GM18508 (cell line): Measurements from ENCODE around the gene UNC5B.

Experiments used
- ATAC-seq: cut with Tn5 transposase; IDR thresholded peaks from one replicate; pipeline ENCODE4 v1.9.1; 2021; ENCODE audit warnings: moderate number of reproducible peaks; ENCODE audit not compliant: insufficient read depth, unreplicated experiment

Gene UNC5B

DNA sequence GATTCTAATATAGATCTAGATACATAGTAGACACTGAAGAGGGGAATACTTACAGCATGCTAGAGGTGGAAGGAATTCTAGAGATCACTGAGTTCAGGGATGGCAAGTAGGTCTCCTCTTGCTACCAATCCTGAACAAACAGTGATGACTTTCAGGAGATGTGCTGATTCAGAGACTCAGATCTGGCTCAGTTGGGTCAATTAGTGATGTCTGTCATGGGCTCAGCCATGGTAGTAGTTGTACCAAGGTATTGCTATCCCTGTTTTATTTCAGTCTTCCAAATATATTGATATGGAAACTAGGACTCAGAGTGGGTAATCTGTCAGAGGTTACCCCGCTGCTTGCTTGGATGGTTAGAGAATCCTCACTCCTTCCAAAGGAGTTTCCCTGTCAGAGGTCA is 38.5 kb downstream of the UNC5B start:
- no peak for ATAC-seq

DNA sequence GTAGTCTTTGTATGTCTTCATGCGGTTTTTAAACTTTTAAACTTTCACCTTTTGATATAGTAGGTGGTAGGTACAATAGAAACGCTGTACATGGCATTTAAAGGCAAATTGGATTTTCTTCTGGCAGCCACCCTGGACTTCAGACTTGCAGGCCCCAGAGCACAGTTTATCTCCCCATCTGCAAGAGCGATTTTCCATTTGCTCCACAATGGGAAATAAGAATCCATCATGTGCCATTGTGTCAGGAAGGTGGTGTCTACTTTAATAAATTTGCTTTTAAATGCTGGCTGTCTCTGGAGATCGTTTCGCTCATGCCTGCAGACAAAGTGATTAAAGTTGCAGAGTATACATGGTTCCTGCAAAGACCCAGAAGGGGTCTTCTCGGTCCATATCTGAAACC is 38.9 kb downstream of the UNC5B start:
- ATAC-seq: no peak

DNA sequence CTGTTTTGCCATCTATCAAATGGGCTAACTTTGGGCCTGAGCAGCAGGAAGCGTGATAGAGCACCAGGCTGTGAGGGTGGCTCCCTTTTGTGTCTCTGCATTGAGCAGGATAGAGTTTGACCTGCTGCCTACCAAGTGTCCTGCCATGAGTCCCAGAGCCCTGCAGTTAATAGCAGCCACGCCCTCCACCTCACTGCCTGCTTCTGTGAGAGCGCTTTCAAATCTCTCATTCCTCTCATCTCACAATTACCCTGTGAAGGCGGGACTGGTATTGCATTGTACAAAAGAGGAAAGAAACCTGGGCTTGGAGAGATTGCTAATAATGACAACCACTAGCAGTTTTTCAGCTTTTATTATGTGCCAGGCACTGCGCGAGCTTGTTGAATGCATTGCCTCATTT is 39.9 kb downstream of the UNC5B start:
- no peak for ATAC-seq

DNA sequence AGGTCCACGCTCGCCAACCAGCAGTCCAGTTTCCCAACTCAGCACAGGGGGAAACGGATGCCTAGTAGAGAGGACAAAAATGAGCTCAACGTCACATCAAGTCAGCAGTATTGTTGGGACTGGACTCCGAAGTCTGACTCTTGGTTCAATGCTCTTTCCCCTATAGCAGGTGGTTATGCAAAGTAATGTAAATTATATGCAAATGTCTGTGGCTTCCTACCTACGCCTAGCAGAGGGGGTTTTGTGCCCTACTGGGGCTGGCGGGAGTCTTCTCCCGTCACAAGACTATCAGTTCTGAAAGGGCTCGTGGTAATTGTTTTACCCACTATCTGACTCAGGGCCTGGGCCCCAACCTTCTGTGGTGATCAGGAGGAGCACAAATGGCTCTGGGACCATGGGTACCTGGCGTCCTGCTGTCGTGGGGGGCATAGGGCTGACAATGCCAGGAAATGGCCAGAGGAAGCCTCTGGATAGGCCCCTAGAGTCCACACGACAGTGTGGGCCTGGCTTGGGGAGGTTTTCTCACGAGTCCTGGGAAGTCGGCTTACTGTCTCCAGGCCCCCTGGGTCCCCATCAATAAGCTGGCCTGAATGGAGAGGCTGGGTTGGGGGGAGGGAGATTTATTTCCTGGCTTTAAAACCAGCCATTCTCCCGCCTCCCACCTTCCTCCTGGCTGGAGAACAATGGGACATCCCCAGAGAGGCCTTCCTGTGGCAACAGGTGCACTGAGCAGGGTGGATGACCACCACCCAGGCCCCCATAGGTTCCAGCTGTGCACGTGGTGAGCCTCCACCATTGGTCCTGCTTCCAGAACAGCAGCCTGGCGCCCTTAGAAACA is 41.8 kb downstream of the UNC5B start:
- no peak for ATAC-seq

DNA sequence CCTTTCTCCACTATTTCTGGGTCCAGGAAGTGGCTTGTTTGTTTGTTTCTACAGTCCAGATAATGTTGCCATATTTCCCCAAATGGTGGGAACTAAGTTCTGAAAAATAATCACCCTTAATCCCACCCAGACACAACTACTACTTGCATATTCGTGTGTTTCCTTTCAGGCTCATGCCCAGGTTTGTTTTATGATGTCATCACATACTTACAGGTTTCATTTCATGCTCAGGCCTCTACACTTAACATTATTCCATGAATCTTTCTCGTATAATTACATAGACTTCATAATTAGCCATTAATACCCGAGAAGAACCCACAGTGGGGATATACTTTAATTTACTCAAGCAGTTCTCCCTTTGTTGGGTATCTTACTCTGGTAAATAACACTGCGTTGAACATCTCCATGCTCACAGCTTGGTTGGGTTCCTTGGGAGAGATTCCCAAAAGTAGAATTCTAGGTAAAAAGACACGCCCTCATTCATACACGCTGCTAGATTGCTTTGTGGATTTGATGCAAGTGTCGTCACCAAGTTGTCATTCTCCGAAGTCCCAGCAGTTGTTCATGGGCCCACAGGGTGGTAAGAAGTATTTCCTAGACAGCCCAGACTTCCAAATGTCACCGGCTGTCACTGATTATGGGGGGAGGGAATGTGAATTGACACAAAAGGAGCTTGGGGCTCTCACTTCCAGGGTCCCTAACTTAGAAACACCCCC is 42.6 kb downstream of the UNC5B start:
- ATAC-seq: no peak

DNA sequence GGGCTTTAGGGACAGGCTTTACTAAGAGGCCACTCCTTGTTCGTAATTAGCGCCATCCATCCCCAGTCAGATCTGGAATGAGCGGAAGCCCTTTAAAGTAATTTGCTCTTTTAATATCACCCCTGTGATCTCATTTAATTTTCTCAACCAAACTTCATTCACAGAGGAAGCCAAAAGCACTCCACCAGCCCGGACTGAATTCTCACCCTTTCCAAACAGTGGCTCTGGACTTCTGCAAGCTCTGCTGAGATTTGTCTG is 43.1 kb downstream of the UNC5B start:
- no peak for ATAC-seq

DNA sequence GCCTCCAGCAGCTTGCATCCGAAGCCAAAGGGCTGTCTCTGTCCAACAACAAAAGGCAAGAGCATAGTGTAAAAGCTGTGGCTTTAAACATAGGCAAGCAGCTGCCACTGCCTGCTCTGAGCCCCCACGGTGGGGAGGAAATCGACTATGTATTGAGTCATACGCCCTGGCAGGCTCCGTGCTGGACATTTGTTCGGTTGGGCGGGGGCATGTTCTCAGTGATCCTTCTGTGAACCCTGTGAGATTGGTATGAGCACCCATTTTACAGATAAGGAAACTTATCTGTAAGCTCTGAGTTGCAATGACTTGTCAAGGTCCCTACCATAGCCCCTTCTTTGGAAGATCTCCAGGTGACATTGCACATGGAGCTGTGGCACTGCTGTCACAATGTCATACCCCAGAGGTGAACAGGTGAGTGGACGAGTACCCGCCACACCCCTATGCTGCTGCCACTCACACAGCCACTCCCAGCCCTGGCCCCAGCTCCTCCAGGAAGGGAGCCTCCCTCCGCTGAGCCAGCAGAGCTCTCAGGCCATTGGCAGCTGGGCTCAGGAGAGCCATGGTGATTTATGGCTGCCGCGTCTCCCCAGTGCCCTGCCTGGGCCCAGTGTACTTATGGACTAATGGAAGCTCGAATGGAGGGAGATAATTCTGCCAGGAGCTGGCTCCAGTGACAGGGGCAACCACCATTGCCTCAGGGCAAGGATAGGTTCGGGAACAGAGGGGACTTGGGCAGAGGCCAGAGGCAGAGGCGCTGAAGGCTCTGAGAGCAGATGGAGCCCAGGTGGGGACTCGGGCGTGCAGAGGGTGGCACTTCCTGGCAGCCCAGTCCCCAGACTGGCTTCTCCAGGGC is 43.7 kb downstream of the UNC5B start:
- ATAC-seq: no peak

DNA sequence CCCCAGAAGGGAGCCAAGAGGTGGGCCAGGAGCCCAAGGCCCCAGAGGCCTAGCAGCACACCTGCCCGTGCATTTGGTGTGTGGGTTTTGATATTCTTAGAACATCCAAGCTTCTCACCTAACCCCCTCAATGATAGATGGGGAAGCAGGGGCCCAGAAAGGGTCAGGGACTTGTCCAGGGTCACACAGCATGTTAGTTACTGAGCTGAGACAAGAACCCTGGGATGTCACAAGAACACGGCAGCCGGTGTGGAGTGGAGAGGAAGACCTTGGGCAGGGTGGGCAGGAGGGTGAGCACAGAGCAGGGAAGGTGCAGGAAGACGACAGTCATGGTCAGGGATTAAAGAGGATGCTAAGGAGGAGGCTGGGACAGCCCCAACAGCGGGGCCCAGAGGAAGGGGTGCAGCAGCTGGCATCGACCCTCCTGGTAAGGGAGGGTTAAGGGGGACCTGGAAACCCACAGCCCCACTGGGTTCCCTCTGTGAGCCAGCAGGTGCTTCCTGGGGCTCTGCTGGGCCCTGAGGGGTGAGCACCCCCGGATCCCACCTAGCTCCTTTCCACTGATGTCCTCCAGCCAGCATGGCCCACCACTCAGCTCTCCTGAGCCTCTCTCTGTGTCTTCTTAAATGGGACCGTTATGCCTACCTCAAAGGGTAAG is 44.4 kb downstream of the UNC5B start:
- ATAC-seq: no peak

DNA sequence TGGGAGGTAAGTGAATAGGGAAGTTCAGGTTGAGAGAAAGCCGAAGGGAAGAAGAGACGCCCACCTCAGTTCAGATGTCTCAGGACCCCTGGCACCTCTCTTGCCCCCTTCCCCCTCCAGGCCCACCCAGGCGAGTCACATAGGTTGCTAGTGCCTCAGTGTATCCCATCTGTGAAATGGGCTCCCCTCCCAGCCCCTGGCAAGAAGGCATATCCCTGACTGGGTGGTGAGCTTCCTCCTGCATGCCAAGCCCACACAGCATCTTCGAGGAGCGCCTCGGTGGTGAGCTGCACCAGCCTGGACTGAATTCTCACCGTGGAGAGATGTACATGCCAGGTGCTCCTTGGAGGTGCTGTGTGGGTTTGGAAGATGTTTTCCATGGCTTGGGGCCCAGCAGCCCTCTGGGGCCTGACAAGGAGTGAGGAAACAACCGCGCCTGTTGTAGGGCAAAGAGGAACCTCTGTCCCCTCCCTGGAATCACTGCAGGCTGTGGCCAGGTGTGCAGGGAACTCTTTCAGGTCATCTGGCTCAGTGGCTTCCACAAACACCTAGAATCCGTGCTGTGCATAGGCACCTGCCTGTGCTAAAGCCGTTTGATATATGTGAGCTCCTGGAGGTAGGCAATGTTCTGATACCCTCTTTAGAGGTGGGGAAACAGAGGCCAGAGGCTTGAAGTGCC is 45.1 kb downstream of the UNC5B start:
- ATAC-seq: no peak

DNA sequence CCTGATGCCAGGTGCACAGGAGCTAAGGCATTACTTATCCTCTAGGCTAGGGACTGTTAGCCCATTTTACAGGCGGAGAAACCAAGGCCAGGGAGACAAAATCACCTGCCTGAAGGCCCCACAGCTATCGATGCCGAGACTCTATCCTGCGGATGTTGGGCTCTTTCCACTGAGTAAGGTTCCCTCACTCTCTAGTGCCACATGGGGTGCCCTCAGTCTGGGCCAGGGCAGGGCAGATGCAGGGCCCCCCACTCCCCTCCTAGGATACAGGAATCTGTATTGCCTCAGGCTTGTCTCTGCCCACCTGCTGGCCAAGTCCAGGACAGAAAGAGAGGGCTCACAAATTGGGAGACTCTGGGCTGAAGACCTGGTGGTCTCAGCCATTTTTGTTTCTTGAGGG is 45.7 kb downstream of the UNC5B start:
- ATAC-seq: no peak

DNA sequence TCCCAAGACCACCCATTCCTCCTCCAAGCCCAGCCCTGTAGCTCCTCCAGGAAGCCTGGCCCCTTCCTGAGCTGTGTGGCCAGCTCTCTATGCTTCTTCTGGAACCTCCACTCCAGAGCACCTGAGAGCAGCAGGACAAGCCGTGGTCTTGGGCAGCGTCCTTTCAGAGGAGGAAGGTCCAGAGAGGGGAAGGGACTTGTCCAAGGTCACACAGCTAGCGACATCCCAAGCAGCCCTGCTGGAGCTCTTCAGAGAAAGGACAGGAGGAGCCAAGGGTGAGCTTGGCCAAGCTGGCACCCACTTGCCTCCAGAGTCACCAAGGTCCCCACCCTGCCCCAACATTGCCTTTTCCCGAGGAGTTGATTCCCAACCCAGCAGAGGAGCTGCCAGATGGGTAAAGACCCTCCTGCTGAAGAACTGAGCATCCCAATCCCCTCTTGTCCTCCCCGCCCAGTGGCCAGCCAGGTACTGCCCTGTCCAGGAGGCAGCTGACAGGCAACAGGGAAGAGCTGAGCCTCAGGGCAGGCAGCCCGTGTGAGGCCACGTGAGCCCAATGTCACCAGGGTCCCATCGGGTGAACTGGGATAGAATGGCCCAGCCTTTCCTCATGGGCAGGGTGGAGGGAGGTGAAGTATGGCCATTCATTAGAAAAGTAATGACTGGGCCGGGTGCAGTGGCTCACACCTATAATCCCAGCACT is 46.2 kb downstream of the UNC5B start:
- ATAC-seq: no peak

DNA sequence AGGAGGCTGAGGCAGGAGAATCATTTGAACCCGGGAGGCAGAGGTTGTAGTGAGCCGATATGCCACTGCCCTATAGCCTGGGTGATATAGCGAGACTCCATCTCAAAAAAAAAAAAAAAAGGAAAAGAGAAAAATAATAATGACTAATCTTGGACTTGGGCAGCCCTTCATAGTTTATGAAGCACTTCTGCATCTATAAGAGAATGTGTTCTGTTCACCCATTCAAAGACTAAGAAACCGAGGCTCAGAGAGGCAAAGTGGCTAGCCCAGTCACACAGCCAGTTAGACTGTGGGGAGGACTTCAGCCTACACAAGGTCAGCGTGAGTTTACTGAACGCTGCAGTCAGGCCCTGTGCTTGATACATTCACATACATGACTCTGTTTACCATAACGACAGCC is 46.9 kb downstream of the UNC5B start:
- ATAC-seq: no peak

DNA sequence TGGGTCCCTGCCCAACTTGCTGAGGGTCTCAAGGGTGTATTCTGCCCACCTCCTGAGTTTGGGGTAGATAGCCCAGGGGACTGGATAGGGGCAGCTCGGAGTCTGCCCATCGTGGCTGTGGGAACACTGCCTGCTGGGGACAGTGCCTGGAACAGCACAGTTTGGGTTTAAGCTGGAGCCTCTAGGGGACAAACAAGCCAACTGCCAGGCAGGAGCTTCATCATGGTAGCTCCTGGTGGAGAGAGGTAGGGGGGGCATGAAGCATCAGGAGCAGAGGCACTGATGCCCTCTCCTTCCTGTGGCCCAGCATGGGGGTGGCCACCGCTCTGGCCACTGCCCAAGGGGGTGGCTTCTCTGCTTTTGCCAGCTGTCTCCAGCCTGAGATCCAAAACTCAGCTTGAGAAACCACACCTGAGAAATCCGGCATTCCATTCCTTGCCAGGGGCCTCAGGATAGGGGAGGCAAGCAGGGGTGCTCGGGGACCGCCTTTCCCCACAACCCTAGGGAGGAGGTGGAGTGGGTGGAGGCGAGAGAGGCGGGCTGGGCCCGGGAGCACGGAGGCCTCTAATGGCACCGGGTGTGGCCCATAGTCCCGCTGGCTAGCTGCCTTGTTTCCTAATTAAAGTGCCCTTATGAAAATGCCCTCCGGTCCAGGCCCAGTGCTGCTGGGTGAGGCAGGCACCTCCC is 47.6 kb downstream of the UNC5B start:
- no peak for ATAC-seq

DNA sequence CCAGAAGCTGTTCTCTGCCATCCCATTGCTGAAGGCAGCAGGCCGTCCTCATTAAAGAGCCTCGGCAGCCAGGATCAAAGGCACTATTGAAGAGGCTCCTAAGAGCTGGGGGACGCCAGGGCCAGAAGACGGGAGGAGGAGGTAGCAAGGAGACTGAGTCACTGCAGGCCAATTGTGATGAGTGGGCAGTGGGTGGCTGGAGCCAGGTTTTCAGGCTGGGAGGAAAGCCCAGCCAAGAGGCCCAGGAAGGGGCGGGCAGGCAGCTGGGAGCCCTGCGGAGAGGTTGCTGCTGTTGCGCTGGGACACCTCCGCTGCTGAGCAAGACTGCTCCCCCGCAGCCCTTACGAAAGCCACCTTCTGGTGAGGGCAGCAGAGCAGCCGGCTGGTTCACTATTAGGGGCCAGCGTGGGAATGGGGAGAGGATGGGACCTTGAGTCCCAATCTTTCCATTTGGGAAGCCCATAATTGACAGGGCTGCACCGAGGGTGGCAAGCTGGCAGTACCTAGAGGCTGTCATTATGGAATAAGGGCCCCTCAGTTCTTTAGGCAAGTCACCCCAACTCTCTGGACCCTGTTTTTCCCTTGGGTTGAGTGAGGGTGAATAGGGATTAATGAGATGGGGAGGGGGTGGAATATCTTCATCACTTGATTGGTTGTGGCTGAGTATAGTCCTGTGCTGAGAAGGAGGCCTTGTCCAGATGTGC is 48.4 kb downstream of the UNC5B start:
- ATAC-seq: no peak

DNA sequence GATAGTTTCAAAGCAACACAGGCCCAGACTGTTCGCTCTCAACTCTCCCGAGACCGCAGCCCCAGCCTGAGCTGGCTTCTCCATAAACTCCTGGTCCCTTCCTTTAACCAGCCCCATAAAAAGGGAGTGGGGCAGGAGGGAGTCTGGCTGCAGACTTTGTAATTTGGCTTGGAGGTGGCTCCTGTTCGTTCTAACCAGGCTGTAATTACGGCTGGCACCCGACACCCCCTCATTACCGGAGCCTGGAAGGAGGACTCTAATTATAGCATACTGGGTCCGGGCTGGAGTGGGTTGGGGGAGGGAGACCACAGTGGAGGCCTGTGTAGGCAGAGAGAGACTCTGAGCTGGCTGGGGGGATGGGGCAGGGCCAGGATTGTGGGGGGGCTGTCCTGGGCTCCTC is 49.7 kb downstream of the UNC5B start:
- ATAC-seq: no peak

DNA sequence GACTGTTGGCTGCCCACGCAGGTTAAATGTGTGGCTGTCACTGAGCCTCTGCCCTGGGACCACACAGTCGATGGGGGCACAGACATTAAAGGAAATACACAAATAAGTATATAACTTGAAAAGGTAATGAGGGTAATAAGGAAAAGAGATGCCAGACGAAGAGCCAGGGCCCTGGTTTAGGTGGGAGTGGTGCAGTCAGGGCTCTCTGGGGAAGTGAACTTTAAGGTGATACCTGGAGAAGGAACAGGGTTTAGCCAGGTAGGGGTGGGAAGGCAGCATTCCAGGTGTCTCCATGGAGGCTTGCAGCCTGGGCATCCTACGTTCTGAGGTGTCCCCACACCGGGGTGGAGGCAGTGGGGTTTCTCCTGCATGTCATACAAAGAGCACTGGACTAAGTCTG is 50.4 kb downstream of the UNC5B start:
- ATAC-seq: no peak

DNA sequence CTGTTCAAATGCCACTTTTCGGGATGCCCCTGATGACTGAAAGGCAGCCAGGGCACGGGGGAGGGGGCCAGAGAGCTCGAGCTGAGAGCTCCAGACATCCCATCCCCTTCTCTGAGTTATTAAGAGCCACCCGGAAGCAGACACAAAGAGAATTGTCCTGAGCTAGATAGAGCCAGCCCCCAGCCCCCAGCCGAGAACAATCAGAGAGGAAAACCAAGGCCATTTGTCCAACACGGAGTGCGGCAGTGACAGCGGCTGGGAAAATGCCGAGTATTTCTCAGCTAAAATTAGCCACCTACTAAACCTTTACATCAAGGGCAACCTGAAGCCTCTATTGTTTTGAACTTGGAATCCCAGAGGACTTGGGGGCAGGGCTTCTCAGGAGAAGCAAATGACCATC is 51.0 kb downstream of the UNC5B start:
- ATAC-seq: no peak

DNA sequence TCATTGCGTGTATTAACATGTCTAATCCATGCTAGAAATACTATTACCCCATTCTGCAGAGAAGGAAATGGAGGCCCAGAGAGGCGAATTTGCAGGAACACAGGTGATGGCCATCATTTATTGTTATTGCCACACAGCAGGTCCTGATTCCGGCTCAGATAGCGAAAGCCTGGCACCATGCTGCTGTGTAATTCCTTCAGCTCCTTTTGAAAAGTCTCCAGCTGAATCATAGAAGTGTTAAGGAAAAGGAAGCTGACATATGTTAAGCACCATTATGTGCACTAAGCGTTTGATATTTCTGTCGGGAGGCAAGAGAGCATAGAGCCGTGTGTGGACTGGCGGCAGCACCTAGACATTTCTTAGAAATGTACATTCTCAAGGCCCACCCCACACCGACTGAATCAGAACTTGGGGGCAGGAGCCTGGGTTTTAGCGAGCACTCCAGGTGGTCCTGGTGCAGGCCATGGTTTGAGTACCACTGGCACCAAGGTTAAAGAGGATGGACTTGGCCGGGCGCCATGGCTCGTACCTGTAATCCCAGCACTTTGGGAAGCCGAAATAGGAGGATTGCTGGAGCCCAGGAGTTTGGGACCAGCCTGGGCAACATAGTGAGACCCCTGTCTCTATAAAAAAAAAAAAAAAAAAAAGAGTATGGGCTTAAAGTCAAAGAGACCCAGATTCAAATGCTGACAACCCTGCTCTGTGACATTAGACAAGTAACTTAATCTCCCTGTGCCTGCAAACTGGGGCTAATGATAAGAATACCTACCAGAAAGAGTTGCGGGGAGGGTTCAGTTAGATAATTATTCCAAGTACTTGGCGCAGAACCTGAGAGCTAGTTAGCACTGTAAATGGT is 52.2 kb downstream of the UNC5B start:
- no peak for ATAC-seq
